GM21528 (cell line): ENCODE results near the gene FGD6.

Experiments
- ATAC-seq: cut with Tn5 transposase; IDR thresholded peaks from one replicate; pipeline ENCODE4 v1.9.1; 2021; ENCODE audit warnings: mild to moderate bottlenecking, moderate library complexity; ENCODE audit not compliant: unreplicated experiment, low FRiP score

Gene FGD6

GRCh38 chr12:95034750-95035149 lies 182.5 kb downstream of the FGD6 start:
- ATAC-seq, result no peak
